Naive thymus-derived CD8-positive, alpha-beta T cell (primary cell): ENCODE results near the gene PLEKHA4. TPM values are rescaled to one million over a fixed set of nuclear protein-coding genes. Genes with fewer than 3 reads are reported as not detected.

Experiments
- ATAC-seq, 2 donors: fragments of 150-1000 bp; cut with Tn5 transposase in 1 of 2; sonication (Bioruptor Pico), chemical (Tn5 transposase) in 1 of 2; 1 replicate in 1 of 2; 2 replicates in 1 of 2; pipeline ENCODE4 v1.10.0; 2021; ENCODE audit warnings: mild to moderate bottlenecking in 2 of 2, moderate library complexity in 2 of 2
- POLR2A ChIA-PET: fragments of 350-600 bp; sonication (Branson Sonifier 250); formaldehyde crosslinking; loops from one replicate; lab custom pipeline; 2021; ENCODE audit warnings: antibody characterized with exemption; lab: Charles Lee
- DNase-seq, 10 donors: peaks; one replicate each; pipeline versions ENCODE4 v3.0.0 to v3.0.0-alpha.2; 2020 to 2022
- H3K27ac Mint-ChIP-seq, 10 donors: one replicate each; pipeline ENCODE4 v1.8.0; 2020 to 2022; ENCODE audit warnings: mild to moderate bottlenecking in 10 of 10, mixed read lengths in 10 of 10, moderate library complexity in 4 of 10, inconsistent platforms in 1 of 10
- H3K27me3 Mint-ChIP-seq, 5 donors: one replicate each; pipeline ENCODE4 v1.8.0; 2021 to 2022; ENCODE audit warnings: mixed read lengths in 5 of 5
- H3K36me3 Mint-ChIP-seq, 3 donors: one replicate each; pipeline ENCODE4 v1.8.0; 2020 to 2022; ENCODE audit warnings: mixed read lengths in 3 of 3, mild to moderate bottlenecking in 2 of 3, inconsistent platforms in 1 of 3
- H3K4me1 Mint-ChIP-seq, 4 donors: one replicate each; pipeline ENCODE4 v1.8.0; 2021 to 2022; ENCODE audit warnings: mixed read lengths in 4 of 4
- H3K4me3 Mint-ChIP-seq, 10 donors: one replicate each; pipeline ENCODE4 v1.8.0; 2020 to 2022; ENCODE audit warnings: mild to moderate bottlenecking in 10 of 10, mixed read lengths in 10 of 10, moderate library complexity in 6 of 10, inconsistent platforms in 1 of 10
- H3K9me3 Mint-ChIP-seq, 9 donors: one replicate each; pipeline ENCODE4 v1.8.0; 2020 to 2022; ENCODE audit warnings: mixed read lengths in 9 of 9, mild to moderate bottlenecking in 3 of 9, inconsistent platforms in 1 of 9, moderate library complexity in 1 of 9
- polyA plus RNA-seq, 3 donors: library from polyadenylated mRNA; unstranded; fragments of 300-500 nt; fragmentation: Illumina TruSeq; gene quantifications; one replicate each; pipeline ENCODE4 v1.2.3, GENCODE V29; 2021
- total RNA-seq, 8 experiments: library from RNA in 2 of 8; stranded (reverse) in 2 of 8; gene quantifications; one replicate each; pipeline ENCODE4 v1.2.3 and lab custom pipeline; 2021 to 2026

Gene PLEKHA4
- total and polyA plus RNA-seq, 5 experiments from 2014 or later, result 4.1 to 8.5 (median 7.4) TPM

- Mint-ChIP-seq H3K4me3 (peak overlapping the region; percentile 25 to 90 (median 64)), H3K36me3 (no peaks in the 10 kb centered on the region), H3K27me3 (peaks cover 0 to 2% (median 0%) of the 10 kb centered on the region in 5 donors), H3K4me1 (peaks cover 19 to 35% (median 24%) of the 10 kb centered on the region in 4 donors), H3K9me3 (no peaks in the 10 kb centered on the region), H3K27ac (peak overlapping the region in 4 of 10 donors; percentile 45 to 77 (median 68))
- DNase-seq (no peak), ATAC-seq (no peak)
- POLR2A ChIA-PET, result interaction anchor here (0.5 to 4.7 kb wide), 6 partner anchors 43 to 512 kb away, joined by 3 to 21 read pairs (median 3); partner anchors contain the start of genes CA11, SYNGR4 and TMEM143
These were observed 30.7 kb downstream of the PLEKHA4 start for GRCh38 chr19:48837687-48838086.

GRCh38 chr19:48837051-48837524, 31.3 kb downstream of the PLEKHA4 start:
- Mint-ChIP-seq H3K9me3 (no peaks in the 10 kb centered on the region), H3K4me1 (peaks cover 17 to 31% (median 23%) of the 10 kb centered on the region in 4 donors), H3K4me3 (peak overlapping the region; percentile 79 to 94 (median 90)), H3K27ac (peak overlapping the region; percentile 73 to 93 (median 88)), H3K36me3 (peaks cover 0 to 3% (median 0%) of the 10 kb centered on the region in 3 donors), H3K27me3 (peaks cover 0 to 2% (median 0%) of the 10 kb centered on the region in 5 donors)
- ATAC-seq, result peak; percentile 87 to 93
- peak; percentile 68 to 90 (median 85) for DNase-seq
- POLR2A ChIA-PET, result interaction anchor here (1.0 to 4.7 kb wide), 5 partner anchors 42 to 473 kb away, joined by 3 to 21 read pairs (median 3); partner anchors contain the start of genes CA11, FTL, SYNGR4 and TMEM143

GRCh38 chr19:48836089-48837017, 32.1 kb downstream of the PLEKHA4 start, which contains the start of gene HSD17B14:
Gene HSD17B14, minus strand, starts transcription at chr19:48836491. Its CDS starts 80 bp downstream, at chr19:48836411.
- DNase-seq (no peak), ATAC-seq (peak; percentile 8 to 26)
- Mint-ChIP-seq H3K4me3 (peak within 1 kb of the TSS; percentile 79 to 94 (median 90)), H3K27me3 (peaks cover 0 to 2% (median 0%) of the 10 kb centered on the region in 5 donors), H3K4me1 (peaks cover 17 to 31% (median 23%) of the 10 kb centered on the region in 4 donors), H3K27ac (peak within 1 kb of the TSS; percentile 76 to 95 (median 89)), H3K36me3 (peaks cover 0 to 5% (median 0%) of the 10 kb centered on the region in 3 donors), H3K9me3 (no peaks in the 10 kb centered on the region)
- POLR2A ChIA-PET, result interaction anchor here (0.9 to 4.7 kb wide), 7 partner anchors 13 to 472 kb away, joined by 3 to 21 read pairs (median 3); partner anchors contain the start of genes CA11, FTL, SYNGR4 and TMEM143

- peaks cover 17 to 31% (median 23%) of the 10 kb centered on the region in 4 donors for H3K4me1 Mint-ChIP-seq
- peak; percentile 82 to 88 for ATAC-seq
- H3K9me3 Mint-ChIP-seq, result no peaks in the 10 kb centered on the region
- H3K4me3 Mint-ChIP-seq, result peak overlapping the region; percentile 79 to 94 (median 89)
- POLR2A ChIA-PET, result interaction anchor here (0.9 to 4.7 kb wide), 3 partner anchors 14 to 45 kb away, joined by 3 to 21 read pairs (median 3); no protein-coding TSS in a partner anchor
- peak overlapping the region; percentile 58 to 95 (median 84) for H3K27ac Mint-ChIP-seq
- H3K27me3 Mint-ChIP-seq, result peaks cover 0 to 2% (median 0%) of the 10 kb centered on the region in 5 donors
- DNase-seq, result peak; percentile 87 to 96 (median 91)
- peaks cover 0 to 5% (median 0%) of the 10 kb centered on the region in 3 donors for H3K36me3 Mint-ChIP-seq
These were observed 32.7 kb downstream of the PLEKHA4 start for GRCh38 chr19:48835734-48836088.

GRCh38 chr19:48833977-48834376, 34.4 kb downstream of the PLEKHA4 start:
- Mint-ChIP-seq H3K4me3 (peak overlapping the region in 6 of 10 donors; percentile 6 to 75 (median 48)), H3K36me3 (peaks cover 0 to 5% (median 0%) of the 10 kb centered on the region in 3 donors), H3K27me3 (peaks cover 0 to 2% (median 0%) of the 10 kb centered on the region in 5 donors), H3K9me3 (no peaks in the 10 kb centered on the region), H3K4me1 (peaks cover 17 to 31% (median 23%) of the 10 kb centered on the region in 4 donors), H3K27ac (peak overlapping the region in 6 of 10 donors; percentile 15 to 83 (median 64))
- ATAC-seq, result no peak
- no peak for DNase-seq
- POLR2A ChIA-PET, result no interaction called here

- no peaks in the 10 kb centered on the region for H3K9me3 Mint-ChIP-seq
- DNase-seq (no peak), ATAC-seq (no peak)
- peaks cover 0 to 5% (median 0%) of the 10 kb centered on the region in 3 donors for H3K36me3 Mint-ChIP-seq
- H3K4me1 Mint-ChIP-seq, result peaks cover 17 to 31% (median 23%) of the 10 kb centered on the region in 4 donors
- POLR2A ChIA-PET, result no interaction called here
- H3K27me3 Mint-ChIP-seq, result peaks cover 0 to 2% (median 0%) of the 10 kb centered on the region in 5 donors
- H3K4me3 Mint-ChIP-seq, result peak overlapping the region in 1 of 10 donors; percentile 26
- no peak overlapping the region for H3K27ac Mint-ChIP-seq
These were observed 35.4 kb downstream of the PLEKHA4 start for GRCh38 chr19:48833049-48833448.

GRCh38 chr19:48830965-48831364, 37.5 kb downstream of the PLEKHA4 start:
- ATAC-seq (no peak), DNase-seq (no peak)
- Mint-ChIP-seq H3K4me3 (no peak overlapping the region), H3K36me3 (peaks cover 0 to 5% (median 1%) of the 10 kb centered on the region in 3 donors), H3K27ac (no peak overlapping the region), H3K27me3 (peaks cover 0 to 2% (median 0%) of the 10 kb centered on the region in 5 donors), H3K4me1 (peaks cover 8 to 12% (median 11%) of the 10 kb centered on the region in 4 donors), H3K9me3 (no peaks in the 10 kb centered on the region)
- POLR2A ChIA-PET, result interaction anchor here (0.6 kb wide), 1 partner anchor 697 kb away, joined by 4 read pairs; the partner anchor contains the start of gene RCN3

GRCh38 chr19:48830088-48830487, 38.3 kb downstream of the PLEKHA4 start:
- Mint-ChIP-seq H3K27me3 (no peaks in the 10 kb centered on the region), H3K27ac (no peak overlapping the region), H3K36me3 (peaks cover 0 to 5% (median 1%) of the 10 kb centered on the region in 3 donors), H3K4me3 (no peak overlapping the region), H3K9me3 (no peaks in the 10 kb centered on the region), H3K4me1 (peaks cover 2 to 6% (median 4%) of the 10 kb centered on the region in 4 donors)
- DNase-seq (no peak), ATAC-seq (no peak)
- POLR2A ChIA-PET, result no interaction called here

- DNase-seq, result no peak
- Mint-ChIP-seq H3K4me1 (no peaks in the 10 kb centered on the region), H3K36me3 (peaks cover 0 to 2% (median 1%) of the 10 kb centered on the region in 3 donors), H3K9me3 (no peaks in the 10 kb centered on the region), H3K27me3 (no peaks in the 10 kb centered on the region), H3K4me3 (no peak overlapping the region), H3K27ac (no peak overlapping the region)
- POLR2A ChIA-PET, result no interaction called here
- ATAC-seq, result no peak
These were observed 41.8 kb downstream of the PLEKHA4 start for GRCh38 chr19:48826606-48827020.

GRCh38 chr19:48822514-48822913, 45.9 kb downstream of the PLEKHA4 start:
- Mint-ChIP-seq H3K27ac (no peak overlapping the region), H3K27me3 (no peaks in the 10 kb centered on the region), H3K9me3 (no peaks in the 10 kb centered on the region), H3K4me1 (no peaks in the 10 kb centered on the region), H3K4me3 (no peak overlapping the region), H3K36me3 (peaks cover 0 to 1% (median 0%) of the 10 kb centered on the region in 3 donors)
- no peak for DNase-seq
- ATAC-seq, result no peak
- POLR2A ChIA-PET, result no interaction called here

GRCh38 chr19:48821633-48822032, 46.8 kb downstream of the PLEKHA4 start:
- H3K4me1 Mint-ChIP-seq, result no peaks in the 10 kb centered on the region
- no peak overlapping the region for H3K27ac Mint-ChIP-seq
- H3K4me3 Mint-ChIP-seq, result no peak overlapping the region
- H3K9me3 Mint-ChIP-seq, result no peaks in the 10 kb centered on the region
- no peaks in the 10 kb centered on the region for H3K27me3 Mint-ChIP-seq
- ATAC-seq, result no peak
- H3K36me3 Mint-ChIP-seq, result no peaks in the 10 kb centered on the region
- no peak for DNase-seq
- POLR2A ChIA-PET, result no interaction called here

GRCh38 chr19:48819366-48819816, 49.0 kb downstream of the PLEKHA4 start:
- Mint-ChIP-seq H3K4me1 (peaks cover 0 to 4% (median 0%) of the 10 kb centered on the region in 4 donors), H3K27me3 (no peaks in the 10 kb centered on the region), H3K9me3 (no peaks in the 10 kb centered on the region), H3K27ac (peak overlapping the region in 1 of 10 donors; percentile 19), H3K4me3 (no peak overlapping the region), H3K36me3 (no peaks in the 10 kb centered on the region)
- ATAC-seq, result no peak
- no peak for DNase-seq
- POLR2A ChIA-PET, result no interaction called here
